NCI-H82 treated with DMSO at 0.1 percent for 48 hours (cell line): ENCODE measurements around the gene RNF138.
"Not testable (repeated sequence)": the region's sequence is repeated elsewhere in the genome, so short reads cannot be mapped to it uniquely, and the experiment has no call there.

ENCODE experiments used
- DNase-seq: peaks from one replicate; lab custom pipeline; 2025; ENCODE audit not compliant: unreplicated experiment; lab: John Stamatoyannopoulos, UW

The RNF138 gene

GRCh38 chr18:32167980-32168730 lies 76.5 kb downstream of the RNF138 start:
- DNase-seq: no peak

GRCh38 chr18:32173654-32174053 lies 82.0 kb downstream of the RNF138 start:
- DNase-seq: no peak

- no peak for DNase-seq
These were observed 83.0 kb downstream of the RNF138 start for GRCh38 chr18:32174719-32175118.

GRCh38 chr18:32175265-32175664 lies 83.6 kb downstream of the RNF138 start:
- DNase-seq: no peak

GRCh38 chr18:32176745-32177144 lies 85.1 kb downstream of the RNF138 start:
- DNase-seq: not testable (repeated sequence)

- no peak for DNase-seq
These were observed 85.9 kb downstream of the RNF138 start for GRCh38 chr18:32177530-32177929.
